Body of pancreas (tissue), 4 donors: ENCODE results near the gene UROS.

ENCODE experiments used
- POLR2A ChIP-seq, 3 donors: fragments of 450-650 bp; IDR thresholded peaks; one replicate each; pipeline ENCODE4 v1.6.1; 2016; ENCODE audit warnings: antibody characterized with exemption in 3 of 3, mild to moderate bottlenecking in 2 of 3
- TF ChIP-seq, protein P1 (sequence below), 7 experiments: fragments of 450-650 bp in 4 of 7; fragments of 200-600 bp in 3 of 7; sonication (generic) in 3 of 7; IDR thresholded peaks; one replicate each; pipeline ENCODE4 v1.5.1; 2016 to 2019; ENCODE audit warnings: antibody characterized with exemption in 7 of 7

DNA sequence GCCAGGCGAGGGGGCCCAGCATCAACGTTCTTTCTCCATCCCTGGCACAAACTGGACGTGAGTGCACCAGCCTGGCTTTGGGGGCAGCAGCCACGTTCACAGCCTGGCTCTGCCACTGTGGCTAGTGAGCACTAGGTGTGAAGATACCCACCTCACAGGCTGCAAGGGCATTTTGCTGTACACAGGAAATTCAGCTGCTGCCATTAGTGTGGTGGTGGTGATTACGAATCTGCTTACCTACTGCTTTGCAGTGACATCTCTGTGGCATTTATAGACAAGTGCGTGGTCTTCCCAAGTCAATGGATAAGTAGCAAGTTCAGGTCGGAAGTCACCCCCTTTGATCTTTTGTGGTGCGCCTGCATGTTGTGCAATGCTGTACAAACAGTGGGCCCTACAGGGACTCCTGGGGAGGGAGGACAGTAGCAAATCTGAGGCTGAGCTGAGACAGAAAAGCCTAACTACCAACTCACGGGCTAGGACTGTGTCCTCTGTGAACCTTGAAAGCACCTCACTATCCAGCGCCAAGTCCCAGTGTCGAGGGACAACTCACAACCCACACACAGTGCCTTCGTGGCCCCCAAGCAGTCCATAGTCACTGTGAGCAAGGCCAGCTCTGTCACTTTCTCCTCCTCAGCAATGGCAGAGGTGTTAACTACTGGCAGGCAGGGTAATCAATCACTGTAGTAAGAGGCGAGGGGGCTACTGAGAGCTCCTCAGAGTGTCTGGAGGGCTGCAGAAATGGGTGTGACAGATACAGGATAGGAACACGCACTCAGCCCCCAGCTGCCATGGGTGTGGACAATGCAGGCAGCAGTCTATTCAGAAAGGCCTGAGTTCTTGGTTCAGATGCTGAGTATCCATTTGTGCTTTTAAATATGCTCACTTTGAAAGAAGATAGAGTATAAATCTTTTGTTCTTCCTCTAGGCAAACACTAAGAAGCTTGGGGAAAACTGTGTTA is 30.4 kb downstream of the UROS start:
- TF ChIP-seq, protein P1, sequence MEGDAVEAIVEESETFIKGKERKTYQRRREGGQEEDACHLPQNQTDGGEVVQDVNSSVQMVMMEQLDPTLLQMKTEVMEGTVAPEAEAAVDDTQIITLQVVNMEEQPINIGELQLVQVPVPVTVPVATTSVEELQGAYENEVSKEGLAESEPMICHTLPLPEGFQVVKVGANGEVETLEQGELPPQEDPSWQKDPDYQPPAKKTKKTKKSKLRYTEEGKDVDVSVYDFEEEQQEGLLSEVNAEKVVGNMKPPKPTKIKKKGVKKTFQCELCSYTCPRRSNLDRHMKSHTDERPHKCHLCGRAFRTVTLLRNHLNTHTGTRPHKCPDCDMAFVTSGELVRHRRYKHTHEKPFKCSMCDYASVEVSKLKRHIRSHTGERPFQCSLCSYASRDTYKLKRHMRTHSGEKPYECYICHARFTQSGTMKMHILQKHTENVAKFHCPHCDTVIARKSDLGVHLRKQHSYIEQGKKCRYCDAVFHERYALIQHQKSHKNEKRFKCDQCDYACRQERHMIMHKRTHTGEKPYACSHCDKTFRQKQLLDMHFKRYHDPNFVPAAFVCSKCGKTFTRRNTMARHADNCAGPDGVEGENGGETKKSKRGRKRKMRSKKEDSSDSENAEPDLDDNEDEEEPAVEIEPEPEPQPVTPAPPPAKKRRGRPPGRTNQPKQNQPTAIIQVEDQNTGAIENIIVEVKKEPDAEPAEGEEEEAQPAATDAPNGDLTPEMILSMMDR (IDR thresholded peaks at IDR 0.05): no peak
- no peak for TF ChIP-seq POLR2A (IDR thresholded peaks at IDR 0.05)
